ENCODE data around the gene GALM. TPM values are rescaled to one million over a fixed set of nuclear protein-coding genes. Genes with fewer than 3 reads are reported as not detected.

GALM gene
- total and polyA plus RNA-seq, 2 of the 8 experiments (the other 6 are each of a cell fraction or from before 2014, with no cell fraction given), result 9.9 to 13.1 TPM

- WGBS, 2 experiments (ENCODE audit: extremely low coverage in 1 of 2, insufficient coverage in 1 of 2, insufficient read length in 1 of 2, insufficient replicate concordance in 2 of 2, low coverage in 1 of 2, low lambda C conversion rate in 2 of 2, missing lambda C conversion rate in 1 of 2), result 91% methylated on average over 5 of the region's 5 CpGs; no CpG with 5 or more reads in 1 of the 2 experiments
- Histone ChIP-seq H3K27me3 (replicated peaks in 1 of 4; ENCODE audit: control insufficient read depth in 3 of 4, extremely low read depth in 1 of 4, insufficient read depth in 3 of 4, low read length in 3 of 4) (no peaks in the 10 kb centered on the region), H3K9ac (replicated peaks in 1 of 4; ENCODE audit: extremely low read depth in 1 of 4, low read depth in 3 of 4, low read length in 3 of 4) (no peak overlapping the region), H3K9me3 (ENCODE audit: insufficient read depth in 2 of 2, low read depth in 1 of 2, low read length in 1 of 2) (no peaks in the 10 kb centered on the region), H3K23ac (ENCODE audit: insufficient read length) (no peak overlapping the region), H2AFZ (ENCODE audit: low read length) (no peak overlapping the region), H2BK5ac (ENCODE audit: low read depth, low read length) (no peak overlapping the region), H2BK120ac (replicated peaks; ENCODE audit: low read depth, low read length) (no peak overlapping the region), H3K79me1 (ENCODE audit: low read depth, low read length) (no peaks in the 10 kb centered on the region), H4K5ac (ENCODE audit: insufficient read length, low read depth, low read length) (no peak overlapping the region), H3K56ac (replicated peaks; ENCODE audit: insufficient read length, low read depth, low read length) (no peak overlapping the region), H2AK5ac (ENCODE audit: low read depth, low read length) (no peak overlapping the region), H3K4me3 (ENCODE audit: extremely low read depth in 1 of 4, insufficient read depth in 2 of 4, low read depth in 3 of 4, low read length in 4 of 4) (peak overlapping the region in 1 of 4 experiments; percentile 93; a peak in 1 of 8 replicates), H3K79me2 (ENCODE audit: control insufficient read depth in 1 of 2, insufficient read depth in 2 of 2, low read length in 2 of 2) (peaks cover 19 to 72% of the 10 kb centered on the region in 2 experiments), H3K18ac (ENCODE audit: extremely low read depth, low read length) (no peak overlapping the region), H3K4ac (replicated peaks; ENCODE audit: insufficient read length, low read depth, low read length) (no peak overlapping the region), H4K20me1 (replicated peaks in 1 of 2; ENCODE audit: control insufficient read depth in 1 of 2, insufficient read depth in 2 of 2, low read length in 2 of 2) (peaks cover 30% of the 10 kb centered on the region in 2 experiments), H3K36me3 (ENCODE audit: control insufficient read depth in 2 of 4, insufficient read depth in 4 of 4, low read length in 3 of 4) (peaks cover 36 to 73% (median 63%) of the 10 kb centered on the region in 4 experiments), H3K23me2 (ENCODE audit: low read depth, low read length) (peaks cover 7% of the 10 kb centered on the region; the same call in 1 of the 2 replicates), H3K4me2 (ENCODE audit: insufficient read depth in 1 of 2, low read depth in 2 of 2, low read length in 2 of 2) (peak overlapping the region in 1 of 2 experiments; percentile 78; a peak in 1 of 4 replicates), H3K27ac (ENCODE audit: low read depth, low read length) (no peak overlapping the region), H2BK12ac (ENCODE audit: low read depth, low read length) (no peak overlapping the region), H4K8ac (ENCODE audit: extremely low read depth, insufficient read depth, low read length) (no peak overlapping the region), H2BK20ac (ENCODE audit: low read length) (no peak overlapping the region), H3K14ac (ENCODE audit: insufficient read length) (no peak overlapping the region), H4K91ac (replicated peaks; ENCODE audit: insufficient read length, low read length) (no peak overlapping the region), H3K4me1 (replicated peaks in 1 of 4; ENCODE audit: control insufficient read depth in 3 of 4, insufficient read depth in 4 of 4, low read length in 3 of 4) (peaks cover 0 to 8% (median 2%) of the 10 kb centered on the region in 4 experiments; a peak in 3 of 7 replicates), H2BK15ac (ENCODE audit: low read length) (no peak overlapping the region)
- CTCF ChIA-PET (ENCODE audit: partially characterized antibody), result interaction anchor here (0.6 to 2.5 kb wide), 6 partner anchors 11 to 230 kb away, joined by 3 to 7 read pairs (median 4); no protein-coding TSS in a partner anchor
- POLR2A ChIA-PET (ENCODE audit: partially characterized antibody), result interaction anchor here (0.6 to 20.6 kb wide), 19 partner anchors 15 to 320 kb away, joined by 3 to 486 read pairs (median 4); partner anchors contain the start of gene HNRNPLL
- no peak for TF ChIP-seq TAF1 (IDR thresholded peaks at IDR 0.05; ENCODE audit: low read depth, low read length)
- 0 out of 3 replicates have a peak, but pooled peaks of 1 of the 2 experiments have one; percentile 7 for TF ChIP-seq POLR2A (IDR thresholded peaks at IDR 0.05; ENCODE audit: control extremely low read depth in 1 of 2, low read depth in 2 of 2, low read length in 2 of 2)
- DNase-seq (ENCODE audit: low read depth in 1 of 2, low spot score in 2 of 2) (no peak), FAIRE-seq (no peak)
Measured at GRCh38 chr2:38747819-38748218, 81.9 kb downstream of the GALM start.
